Lower lobe of right lung (tissue), 2 donors: ENCODE measurements around the gene ASS1. TPM values are rescaled to one million over a fixed set of nuclear protein-coding genes. Genes with fewer than 3 reads are reported as not detected.

Experiments used
- ATAC-seq, 2 donors: fragments of 200-7000 bp; cut with Tn5 transposase; one replicate each; pipeline ENCODE4 v1.9.1; 2020 to 2022; ENCODE audit warnings: mild to moderate bottlenecking in 2 of 2, moderate library complexity in 2 of 2
- DNase-seq: peaks from one replicate; pipeline ENCODE4 v3.0.0-alpha.2; 2020
- H3K27ac ChIP-seq: fragments of 200-600 bp; one replicate; pipeline ENCODE4 v1.8.0; 2022
- H3K27me3 ChIP-seq: fragments of 200-600 bp; one replicate; pipeline ENCODE4 v1.8.0; 2022; ENCODE audit warnings: low read depth
- H3K36me3 ChIP-seq: fragments of 200-600 bp; one replicate; pipeline ENCODE4 v1.8.0; 2022; ENCODE audit warnings: mild to moderate bottlenecking
- H3K4me1 ChIP-seq: fragments of 200-600 bp; one replicate; pipeline ENCODE4 v1.8.0; 2022
- H3K4me3 ChIP-seq: fragments of 200-600 bp; one replicate; pipeline ENCODE4 v1.8.0; 2022; ENCODE audit warnings: mild to moderate bottlenecking
- H3K9me3 ChIP-seq: fragments of 200-600 bp; one replicate; pipeline ENCODE4 v1.8.0; 2022
- intact Hi-C: fragments of 100-400 bp; cut with DNase I; formaldehyde crosslinking; loops from one replicate; pipeline ENCODE4 v1.11.0; 2022
- total RNA-seq: library from RNA; stranded (reverse); fragmentation: NEBNext Ultra II Directional; extraction: Animal tissue kit (Norgen Biotek cat#: 25700); gene quantifications from one replicate; pipeline ENCODE4 v1.2.1, GENCODE V29; 2021
- TF ChIP-seq, protein P1 (sequence below): fragments of 200-600 bp; IDR thresholded peaks from one replicate; pipeline ENCODE4 v1.8.0; 2022; ENCODE audit warnings: antibody characterized with exemption, mild to moderate bottlenecking
- donor health status: DM: no; HTN: yes; CAD: no; lungs with severe emphysema.

Gene ASS1
- total RNA-seq, 1 donor from 2014 or later: 75.2 TPM

DNA sequence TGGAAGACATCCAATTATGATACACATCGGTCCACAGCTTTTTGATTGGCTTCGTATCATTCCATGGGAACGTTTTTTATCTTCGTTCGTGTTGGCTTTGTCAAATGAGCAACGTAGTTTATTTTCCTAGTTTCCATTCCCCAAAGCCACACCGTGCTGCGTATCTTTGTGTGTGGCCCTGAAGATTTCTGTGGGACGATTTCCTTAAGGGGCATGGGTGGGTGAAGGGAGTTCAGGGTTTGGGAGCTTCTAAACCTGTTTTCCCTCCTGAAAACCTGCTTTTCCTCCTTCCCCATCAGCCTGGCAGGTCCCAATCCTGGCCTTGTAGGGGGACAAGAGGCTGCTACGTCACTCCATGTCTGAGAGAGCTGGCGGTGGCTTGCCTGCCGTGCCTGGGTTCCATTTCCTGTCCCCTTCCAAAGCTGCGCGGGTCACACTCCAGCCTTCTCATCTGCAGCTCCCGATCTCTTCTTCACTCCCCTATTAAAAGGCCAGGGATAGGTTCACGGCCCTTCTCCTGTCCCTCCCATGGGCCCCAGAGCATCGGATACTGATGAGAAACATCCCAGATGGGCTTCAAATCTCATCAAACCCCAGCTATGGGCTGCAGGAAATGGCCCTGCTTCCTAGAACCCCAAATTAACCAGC lies 23.5 kb upstream of the ASS1 start:
- H3K4me3 ChIP-seq: no peak overlapping the region
- H3K27me3 ChIP-seq: no peaks in the 10 kb centered on the region
- ATAC-seq (no peak), DNase-seq (no peak)
- H3K9me3 ChIP-seq: no peaks in the 10 kb centered on the region
- no peaks in the 10 kb centered on the region for H3K36me3 ChIP-seq
- H3K4me1 ChIP-seq: peaks cover 1% of the 10 kb centered on the region
- H3K27ac ChIP-seq: no peak overlapping the region
- TF ChIP-seq, protein P1, sequence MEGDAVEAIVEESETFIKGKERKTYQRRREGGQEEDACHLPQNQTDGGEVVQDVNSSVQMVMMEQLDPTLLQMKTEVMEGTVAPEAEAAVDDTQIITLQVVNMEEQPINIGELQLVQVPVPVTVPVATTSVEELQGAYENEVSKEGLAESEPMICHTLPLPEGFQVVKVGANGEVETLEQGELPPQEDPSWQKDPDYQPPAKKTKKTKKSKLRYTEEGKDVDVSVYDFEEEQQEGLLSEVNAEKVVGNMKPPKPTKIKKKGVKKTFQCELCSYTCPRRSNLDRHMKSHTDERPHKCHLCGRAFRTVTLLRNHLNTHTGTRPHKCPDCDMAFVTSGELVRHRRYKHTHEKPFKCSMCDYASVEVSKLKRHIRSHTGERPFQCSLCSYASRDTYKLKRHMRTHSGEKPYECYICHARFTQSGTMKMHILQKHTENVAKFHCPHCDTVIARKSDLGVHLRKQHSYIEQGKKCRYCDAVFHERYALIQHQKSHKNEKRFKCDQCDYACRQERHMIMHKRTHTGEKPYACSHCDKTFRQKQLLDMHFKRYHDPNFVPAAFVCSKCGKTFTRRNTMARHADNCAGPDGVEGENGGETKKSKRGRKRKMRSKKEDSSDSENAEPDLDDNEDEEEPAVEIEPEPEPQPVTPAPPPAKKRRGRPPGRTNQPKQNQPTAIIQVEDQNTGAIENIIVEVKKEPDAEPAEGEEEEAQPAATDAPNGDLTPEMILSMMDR: no peak
- intact Hi-C loops: no loop called here

DNA sequence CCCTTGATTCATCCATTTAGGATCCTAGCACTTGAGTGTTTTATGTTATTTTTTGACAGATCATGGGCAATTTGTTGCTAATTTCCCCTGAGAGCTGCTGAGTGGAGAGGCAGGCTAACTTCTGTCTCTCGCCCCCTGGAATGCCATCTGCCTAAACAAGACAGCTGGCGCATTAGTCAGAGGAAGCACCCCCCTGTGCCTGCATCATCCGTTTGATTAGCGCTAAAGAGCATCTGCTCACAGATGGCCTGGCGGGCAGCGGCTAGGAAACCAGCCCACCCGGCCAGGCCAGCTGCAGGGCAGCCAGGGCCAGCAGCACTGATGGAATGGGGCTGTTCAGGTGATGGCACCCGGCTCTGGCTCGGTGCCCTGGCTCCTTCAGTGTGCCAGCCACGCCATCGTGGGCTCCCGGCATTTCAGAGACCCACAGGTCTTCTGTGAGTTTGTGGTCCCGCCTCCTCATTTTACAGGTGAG lies 22.9 kb upstream of the ASS1 start:
- Histone ChIP-seq H3K9me3 (no peaks in the 10 kb centered on the region), H3K4me1 (peaks cover 4% of the 10 kb centered on the region), H3K4me3 (no peak overlapping the region), H3K27ac (no peak overlapping the region), H3K36me3 (no peaks in the 10 kb centered on the region), H3K27me3 (no peaks in the 10 kb centered on the region)
- ATAC-seq (no peak), DNase-seq (no peak)
- TF ChIP-seq, protein P1: no peak
- intact Hi-C loops: no loop called here

DNA sequence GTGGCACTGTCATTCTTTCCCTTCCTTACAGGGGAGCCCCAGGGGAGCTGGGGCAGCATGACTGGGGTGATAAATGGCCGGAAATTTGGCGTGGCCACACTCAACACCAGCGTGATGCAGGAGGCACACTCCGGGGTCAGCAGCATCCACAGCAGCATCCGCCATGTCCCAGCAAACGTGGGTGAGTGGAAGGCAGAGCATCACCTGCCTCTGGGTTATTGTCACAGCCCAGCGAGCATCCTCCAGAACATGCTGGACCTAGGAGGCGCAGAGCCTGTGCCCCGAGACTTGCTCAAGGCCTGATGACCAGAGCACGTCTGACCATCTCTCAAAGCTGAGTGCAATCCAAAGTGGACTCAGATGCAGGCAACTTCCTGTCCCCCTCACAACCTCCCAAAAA lies 22.2 kb upstream of the ASS1 start:
- no peak for DNase-seq
- Histone ChIP-seq H3K4me3 (no peak overlapping the region), H3K4me1 (peaks cover 9% of the 10 kb centered on the region), H3K27ac (no peak overlapping the region), H3K27me3 (no peaks in the 10 kb centered on the region), H3K36me3 (no peaks in the 10 kb centered on the region), H3K9me3 (no peaks in the 10 kb centered on the region)
- ATAC-seq: no peak
- TF ChIP-seq, protein P1: no peak
- intact Hi-C loops: no loop called here

DNA sequence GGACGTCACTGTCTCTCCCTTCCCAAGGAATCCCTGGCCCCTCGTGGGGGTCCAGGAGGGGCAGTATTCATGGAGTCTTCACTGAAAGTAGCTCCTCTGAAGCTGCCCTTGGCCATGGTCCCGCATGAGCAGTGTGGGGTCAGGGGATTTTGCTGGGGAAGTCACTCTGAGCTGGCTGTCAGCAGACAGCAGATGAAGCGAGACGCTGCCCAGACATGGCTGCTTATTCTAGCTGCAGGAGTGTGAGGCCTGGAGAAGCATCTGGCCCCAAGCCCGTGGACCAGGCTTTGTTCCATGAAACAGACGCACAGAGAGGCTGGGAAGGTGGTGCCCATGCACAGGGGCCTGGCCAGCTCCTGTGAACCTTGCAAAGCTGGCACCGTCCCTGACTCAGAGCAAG lies 21.5 kb upstream of the ASS1 start:
- Histone ChIP-seq H3K27ac (no peak overlapping the region), H3K4me3 (no peak overlapping the region), H3K4me1 (peaks cover 10% of the 10 kb centered on the region), H3K27me3 (no peaks in the 10 kb centered on the region), H3K36me3 (no peaks in the 10 kb centered on the region), H3K9me3 (no peaks in the 10 kb centered on the region)
- DNase-seq: no peak
- intact Hi-C loops: no loop called here
- no peak for ATAC-seq
- TF ChIP-seq, protein P1: no peak

DNA sequence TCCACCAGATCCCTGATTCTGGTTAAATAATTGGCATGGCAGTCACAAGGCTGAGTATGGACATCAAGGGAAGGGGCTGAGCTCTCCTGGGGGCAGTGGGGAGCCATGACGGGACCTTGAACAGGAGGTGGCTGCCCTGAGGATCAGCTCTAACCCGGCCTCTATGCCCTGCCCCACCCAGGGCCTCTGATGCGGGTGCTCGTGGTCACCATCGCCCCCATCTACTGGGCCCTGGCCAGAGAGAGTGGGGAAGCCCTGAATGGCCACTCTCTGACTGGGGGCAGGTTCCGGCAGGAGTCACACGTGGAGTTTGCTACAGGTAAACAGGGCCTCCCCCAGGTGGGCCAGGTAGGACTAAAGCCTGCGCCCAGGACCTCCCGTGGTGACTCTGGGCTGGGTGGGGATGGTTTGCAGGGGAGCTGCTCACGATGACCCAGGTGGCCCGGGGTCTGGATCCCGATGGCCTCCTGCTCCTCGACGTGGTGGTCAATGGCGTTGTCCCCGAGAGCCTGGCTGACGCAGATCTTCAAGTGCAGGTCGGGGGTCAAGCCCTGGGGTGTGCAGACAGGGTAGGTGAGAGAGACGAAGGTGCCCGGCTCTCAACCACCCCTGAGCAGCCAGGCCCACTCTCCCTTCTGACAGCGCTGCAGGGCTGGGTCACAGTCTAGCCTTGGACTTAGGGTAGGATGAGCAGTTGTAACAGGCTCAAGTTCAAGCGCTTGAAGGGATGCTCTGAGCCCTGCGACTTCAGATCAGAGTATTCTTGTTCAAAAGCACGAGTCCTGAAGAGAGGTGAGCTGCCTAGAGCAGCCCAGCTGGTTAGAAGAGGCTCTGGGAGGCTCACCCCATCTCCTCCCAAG lies 19.9 kb upstream of the ASS1 start:
- Histone ChIP-seq H3K27me3 (no peaks in the 10 kb centered on the region), H3K9me3 (no peaks in the 10 kb centered on the region), H3K27ac (no peak overlapping the region), H3K4me1 (peaks cover 10% of the 10 kb centered on the region), H3K4me3 (no peak overlapping the region), H3K36me3 (no peaks in the 10 kb centered on the region)
- intact Hi-C loops: no loop called here
- TF ChIP-seq, protein P1: no peak
- ATAC-seq (no peak), DNase-seq (no peak)
